ENCODE measurements around the gene DSTYK.

DNA sequence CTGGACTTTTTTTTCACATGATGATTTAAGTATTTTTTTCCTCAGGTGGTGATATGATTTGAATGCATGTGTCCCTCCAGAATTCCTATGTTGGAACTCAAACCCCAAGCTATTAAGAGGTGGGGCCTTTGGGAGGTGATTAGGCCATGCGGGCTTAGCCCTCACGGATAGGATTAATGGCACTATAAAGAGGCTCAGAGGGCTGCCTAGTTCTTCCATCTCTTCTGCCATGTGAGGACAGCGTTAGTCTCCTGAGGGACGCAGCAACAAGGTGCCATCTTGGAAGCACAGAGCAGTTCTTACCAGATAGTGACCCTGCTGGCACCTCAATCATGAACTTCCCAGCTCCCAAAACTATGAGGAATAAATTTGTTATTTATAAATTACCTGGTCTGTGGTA, 71.4 kb downstream of the DSTYK start:
- TF ChIP-seq, protein P1, sequence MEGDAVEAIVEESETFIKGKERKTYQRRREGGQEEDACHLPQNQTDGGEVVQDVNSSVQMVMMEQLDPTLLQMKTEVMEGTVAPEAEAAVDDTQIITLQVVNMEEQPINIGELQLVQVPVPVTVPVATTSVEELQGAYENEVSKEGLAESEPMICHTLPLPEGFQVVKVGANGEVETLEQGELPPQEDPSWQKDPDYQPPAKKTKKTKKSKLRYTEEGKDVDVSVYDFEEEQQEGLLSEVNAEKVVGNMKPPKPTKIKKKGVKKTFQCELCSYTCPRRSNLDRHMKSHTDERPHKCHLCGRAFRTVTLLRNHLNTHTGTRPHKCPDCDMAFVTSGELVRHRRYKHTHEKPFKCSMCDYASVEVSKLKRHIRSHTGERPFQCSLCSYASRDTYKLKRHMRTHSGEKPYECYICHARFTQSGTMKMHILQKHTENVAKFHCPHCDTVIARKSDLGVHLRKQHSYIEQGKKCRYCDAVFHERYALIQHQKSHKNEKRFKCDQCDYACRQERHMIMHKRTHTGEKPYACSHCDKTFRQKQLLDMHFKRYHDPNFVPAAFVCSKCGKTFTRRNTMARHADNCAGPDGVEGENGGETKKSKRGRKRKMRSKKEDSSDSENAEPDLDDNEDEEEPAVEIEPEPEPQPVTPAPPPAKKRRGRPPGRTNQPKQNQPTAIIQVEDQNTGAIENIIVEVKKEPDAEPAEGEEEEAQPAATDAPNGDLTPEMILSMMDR (IDR thresholded peaks at IDR 0.05) = no peak
- no peak for TF ChIP-seq POLR2A (IDR thresholded peaks at IDR 0.05)

All from thyroid gland (tissue), 4 donors.